Stomach (tissue), 9 donors: ENCODE data around the gene SMYD4. TPM values are rescaled to one million over a fixed set of nuclear protein-coding genes. Genes with fewer than 3 reads are reported as not detected.
A peak's percentile ranks its signal among the peaks of the same experiment; 100 is the strongest.

Experiments used
- DNase-seq, 2 donors: peaks; one replicate each; pipeline versions ENCODE4 v3.0.0 to v3.0.0-alpha.2; 2013 to 2019
- H3K27ac ChIP-seq, 5 donors: fragments of 200-600 bp in 4 of 5; sonication (generic) in 4 of 5; one replicate each; pipeline ENCODE4 v1.5.1; 2013 to 2019; ENCODE audit warnings: mild to moderate bottlenecking in 1 of 5, moderate library complexity in 1 of 5
- H3K27me3 ChIP-seq, 3 donors: fragments of 200-600 bp; sonication (generic); one replicate each; pipeline ENCODE4 v1.5.1; 2017 to 2019; ENCODE audit warnings: mixed run types in 1 of 3
- H3K36me3 ChIP-seq, 4 donors: fragments of 200-600 bp; sonication (generic); 1 replicate in 3 of 4; 2 replicates in 1 of 4; pipeline ENCODE4 v1.5.1; 2016 to 2019
- H3K4me1 ChIP-seq, 4 donors: fragments of 200-600 bp; sonication (generic); one replicate each; pipeline ENCODE4 v1.5.1; 2016 to 2019
- H3K4me3 ChIP-seq, 4 donors: fragments of 200-600 bp; sonication (generic) in 3 of 4; one replicate each; pipeline ENCODE4 v1.5.1; 2016 to 2019; ENCODE audit warnings: mild to moderate bottlenecking in 1 of 4
- H3K9me3 ChIP-seq, 4 donors: fragments of 200-600 bp; sonication (generic); one replicate each; pipeline ENCODE4 v1.5.1; 2016 to 2019
- EP300 ChIP-seq: sonication (generic); formaldehyde crosslinking; IDR thresholded peaks from one replicate; pipeline ENCODE4 v1.6.1; 2017; ENCODE audit warnings: antibody characterized with exemption
- POLR2A ChIP-seq, 4 donors: fragments of 450-650 bp; IDR thresholded peaks; one replicate each; pipeline ENCODE4 v1.6.1; 2016; ENCODE audit warnings: antibody characterized with exemption in 4 of 4, control low read depth in 2 of 4, mild to moderate bottlenecking in 1 of 4, moderate library complexity in 1 of 4
- POLR2AphosphoS5 ChIP-seq, 3 donors: sonication (generic); formaldehyde crosslinking; IDR thresholded peaks; one replicate each; pipeline ENCODE4 v1.6.1; 2016; ENCODE audit warnings: antibody characterized with exemption in 3 of 3
- WGBS, 5 donors: extraction: QIAGEN DNeasy Blood & Tissue Kit in 3 of 5; methylation state at CpG; one replicate each; pipeline versions ENCODE4 v1.1.5 to v1.1.7; 2013 to 2018; 5-methylcytosine and 5-hydroxymethylcytosine counted together
- intact Hi-C: fragments of 100-400 bp; cut with DNase I; formaldehyde crosslinking; loops from one replicate; pipeline ENCODE4 v1.15.1; 2023; ENCODE audit warnings: low total_unique reads
- polyA plus RNA-seq, 3 donors: library from polyadenylated mRNA; stranded (reverse); fragments of 200-250 nt; gene quantifications; one replicate each; pipeline ENCODE4 v1.2.3, GENCODE V29; 2013
- total RNA-seq, 5 donors: library from RNA; depleted of rRNA; stranded (reverse); fragments of >200 nt; gene quantifications; one replicate each; pipeline versions ENCODE4 v1.1.0 to v1.2.3, GENCODE V29; 2014 to 2016
- TF ChIP-seq, protein P1 (sequence below), 7 experiments: fragments of 450-650 bp in 4 of 7; fragments of 200-600 bp in 3 of 7; sonication (generic) in 3 of 7; IDR thresholded peaks; one replicate each; pipeline ENCODE4 v1.5.1; 2016 to 2019; ENCODE audit warnings: antibody characterized with exemption in 7 of 7, control low read depth in 2 of 7, mild to moderate bottlenecking in 1 of 7
- donor health status: healthy with polysubstance abuse.
- donor health status: Bipolar disorder and iron deficiency.
- donor health status: healthy.

The SMYD4 gene
- total and polyA plus RNA-seq, 8 donors: 2.7 to 21.0 (median 6.0) TPM

DNA sequence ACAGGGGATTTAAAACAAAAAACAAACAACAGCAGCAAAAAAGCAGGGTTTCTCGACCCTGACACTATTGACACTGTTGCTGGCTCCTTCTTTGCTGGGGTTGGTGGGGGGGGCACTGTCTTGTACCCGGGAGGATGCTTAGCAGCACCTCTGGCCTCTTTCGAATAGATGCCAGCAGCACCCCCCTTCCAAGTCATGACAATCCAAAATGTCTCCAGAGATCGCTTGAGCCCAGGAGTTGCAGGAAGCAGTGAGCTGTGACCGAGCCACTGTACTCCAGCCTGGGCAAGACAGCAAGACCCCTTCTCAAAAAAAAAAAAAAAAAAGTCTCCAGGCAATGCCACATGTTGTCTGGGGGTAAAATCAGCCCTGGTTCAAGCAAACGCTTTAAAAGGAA lies 47.5 kb downstream of the SMYD4 start:
- Histone ChIP-seq H3K9me3 (no peaks in the 10 kb centered on the region), H3K4me3 (no peak overlapping the region), H3K4me1 (peaks cover 15 to 55% (median 33%) of the 10 kb centered on the region in 4 donors), H3K27me3 (no peaks in the 10 kb centered on the region), H3K36me3 (peaks cover 11 to 71% (median 64%) of the 10 kb centered on the region in 4 donors), H3K27ac (peak overlapping the region; percentile 67 to 95 (median 89))
- TF ChIP-seq POLR2A (IDR thresholded peaks at IDR 0.05): peak in 1 of 4 donors; percentile 46
- TF ChIP-seq, protein P1, sequence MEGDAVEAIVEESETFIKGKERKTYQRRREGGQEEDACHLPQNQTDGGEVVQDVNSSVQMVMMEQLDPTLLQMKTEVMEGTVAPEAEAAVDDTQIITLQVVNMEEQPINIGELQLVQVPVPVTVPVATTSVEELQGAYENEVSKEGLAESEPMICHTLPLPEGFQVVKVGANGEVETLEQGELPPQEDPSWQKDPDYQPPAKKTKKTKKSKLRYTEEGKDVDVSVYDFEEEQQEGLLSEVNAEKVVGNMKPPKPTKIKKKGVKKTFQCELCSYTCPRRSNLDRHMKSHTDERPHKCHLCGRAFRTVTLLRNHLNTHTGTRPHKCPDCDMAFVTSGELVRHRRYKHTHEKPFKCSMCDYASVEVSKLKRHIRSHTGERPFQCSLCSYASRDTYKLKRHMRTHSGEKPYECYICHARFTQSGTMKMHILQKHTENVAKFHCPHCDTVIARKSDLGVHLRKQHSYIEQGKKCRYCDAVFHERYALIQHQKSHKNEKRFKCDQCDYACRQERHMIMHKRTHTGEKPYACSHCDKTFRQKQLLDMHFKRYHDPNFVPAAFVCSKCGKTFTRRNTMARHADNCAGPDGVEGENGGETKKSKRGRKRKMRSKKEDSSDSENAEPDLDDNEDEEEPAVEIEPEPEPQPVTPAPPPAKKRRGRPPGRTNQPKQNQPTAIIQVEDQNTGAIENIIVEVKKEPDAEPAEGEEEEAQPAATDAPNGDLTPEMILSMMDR (IDR thresholded peaks at IDR 0.05): no peak
- intact Hi-C loops: no loop called here
- DNase-seq: no peak
- 61 to 74% (median 69%) methylated on average over 6 of the region's 6 CpGs for WGBS, 5 donors

DNA sequence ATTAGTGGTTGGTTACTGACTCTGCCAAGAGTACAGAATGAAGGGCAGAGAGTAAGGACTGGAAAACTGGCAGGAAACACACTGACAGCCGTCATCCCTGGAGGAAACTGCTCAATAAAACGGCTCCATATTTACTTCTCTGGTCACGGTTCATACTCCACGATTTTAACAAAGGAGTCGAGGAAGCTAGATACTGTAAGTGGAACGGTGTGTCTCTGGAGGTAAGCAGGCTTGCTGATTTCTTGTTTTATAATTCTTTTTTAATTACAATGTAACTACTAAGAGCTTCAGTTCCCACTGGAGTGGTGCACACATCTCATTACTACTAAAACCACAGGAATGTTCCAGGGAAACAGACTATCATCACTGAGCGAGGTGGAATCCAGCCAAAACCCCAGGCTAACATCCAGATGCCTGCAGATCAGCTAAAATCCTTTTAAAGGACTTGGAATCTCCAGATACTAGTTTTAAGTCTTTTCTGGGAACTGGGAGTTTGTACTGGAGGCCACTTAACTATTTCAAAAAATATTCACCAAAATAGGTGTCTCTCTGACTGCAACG lies 50.1 kb downstream of the SMYD4 start:
- Histone ChIP-seq H3K9me3 (no peaks in the 10 kb centered on the region), H3K4me3 (no peak overlapping the region), H3K27me3 (no peaks in the 10 kb centered on the region), H3K36me3 (peaks cover 20 to 79% (median 70%) of the 10 kb centered on the region in 4 donors), H3K4me1 (peaks cover 9 to 43% (median 25%) of the 10 kb centered on the region in 4 donors), H3K27ac (peak overlapping the region; percentile 22 to 95 (median 89))
- TF ChIP-seq POLR2AphosphoS5 (IDR thresholded peaks at IDR 0.05): peak in 2 of 3 donors; percentile 3 to 30
- TF ChIP-seq, protein P1 (IDR thresholded peaks at IDR 0.05): no peak
- TF ChIP-seq POLR2A (IDR thresholded peaks at IDR 0.05): no peak
- intact Hi-C loops: loop anchor here (10.0 kb wide), 1 partner anchor 55 kb away; the partner anchor contains the start of gene WDR81
- DNase-seq: peak; percentile 61 to 87
- 41 to 46% (median 43%) methylated on average over 8 of the region's 8 CpGs for WGBS, 5 donors

DNA sequence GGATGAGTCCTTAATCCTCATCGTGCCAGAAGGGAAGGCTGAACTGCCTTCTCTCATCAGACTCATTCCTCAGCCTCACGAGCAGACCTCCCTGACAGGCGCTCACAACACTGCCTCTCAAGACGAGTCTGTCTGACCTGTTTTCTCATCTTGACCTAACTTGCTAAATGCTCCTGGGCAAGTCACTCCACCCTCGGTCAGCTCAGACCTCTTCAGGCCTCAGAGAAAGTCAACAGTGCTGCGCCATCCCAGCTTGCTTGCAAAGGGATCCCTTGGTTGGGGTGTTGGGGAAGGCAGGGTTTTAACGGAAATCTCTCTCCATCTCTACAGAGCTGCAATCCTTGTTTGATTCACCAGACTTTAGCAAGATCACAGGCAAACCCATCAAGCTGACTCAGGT lies 52.8 kb downstream of the SMYD4 start:
- WGBS, 5 donors: 90 to 97% (median 92%) methylated on average over 6 to 7 of the region's 7 CpGs
- DNase-seq: no peak
- Histone ChIP-seq H3K9me3 (no peaks in the 10 kb centered on the region), H3K4me3 (no peak overlapping the region), H3K27ac (peak overlapping the region in 2 of 5 donors; percentile 35 to 94), H3K27me3 (no peaks in the 10 kb centered on the region), H3K36me3 (peaks cover 20 to 64% (median 59%) of the 10 kb centered on the region in 4 donors), H3K4me1 (peaks cover 6 to 41% (median 21%) of the 10 kb centered on the region in 4 donors)
- TF ChIP-seq POLR2AphosphoS5 (IDR thresholded peaks at IDR 0.05) (no peak), EP300 (no peak), POLR2A (IDR thresholded peaks at IDR 0.05) (no peak)
- TF ChIP-seq, protein P1 (IDR thresholded peaks at IDR 0.05): no peak
- intact Hi-C loops: loop anchor here (10.0 kb wide), 1 partner anchor 52 kb away; the partner anchor contains the start of gene WDR81

DNA sequence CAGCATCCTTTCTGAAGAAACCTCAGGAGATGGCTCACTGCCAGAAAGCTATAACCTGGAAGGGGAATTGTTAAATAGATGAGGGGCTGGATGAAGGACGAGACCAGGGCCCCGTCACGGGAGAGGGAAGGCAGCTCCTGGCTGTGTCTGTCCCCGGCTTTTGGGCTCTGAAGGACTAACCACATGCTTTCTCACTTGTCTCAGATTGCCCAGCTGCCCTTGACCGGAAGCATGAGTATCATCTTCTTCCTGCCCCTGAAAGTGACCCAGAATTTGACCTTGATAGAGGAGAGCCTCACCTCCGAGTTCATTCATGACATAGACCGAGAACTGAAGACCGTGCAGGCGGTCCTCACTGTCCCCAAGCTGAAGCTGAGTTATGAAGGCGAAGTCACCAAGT lies 53.4 kb downstream of the SMYD4 start:
- WGBS, 5 donors: 92 to 95% (median 93%) methylated on average over 10 of the region's 10 CpGs
- peaks cover 20 to 62% (median 57%) of the 10 kb centered on the region in 4 donors for H3K36me3 ChIP-seq

More for the DNA sequence above, 53.4 kb downstream of the SMYD4 start:
- Histone ChIP-seq H3K27ac (peak overlapping the region in 3 of 5 donors; percentile 9 to 94 (median 20)), H3K27me3 (no peaks in the 10 kb centered on the region), H3K4me1 (peaks cover 4 to 42% (median 18%) of the 10 kb centered on the region in 4 donors), H3K4me3 (no peak overlapping the region), H3K9me3 (no peaks in the 10 kb centered on the region)
- TF ChIP-seq, protein P1 (IDR thresholded peaks at IDR 0.05): no peak
- TF ChIP-seq POLR2AphosphoS5 (IDR thresholded peaks at IDR 0.05): no peak
- DNase-seq: no peak
- intact Hi-C loops: loop anchor here (10.0 kb wide), 1 partner anchor 52 kb away; the partner anchor contains the start of gene WDR81
